Omental fat pad (tissue), 4 donors: ENCODE data around the gene REEP2. TPM values are rescaled to one million over a fixed set of nuclear protein-coding genes. Genes with fewer than 3 reads are reported as not detected.

Source experiments
- ATAC-seq: fragments of 150-250 bp; one replicate; pipeline ENCODE4 v1.9.1; 2016; ENCODE audit warnings: mild to moderate bottlenecking, moderate library complexity; ENCODE audit not compliant: low FRiP score
- DNase-seq: peaks from one replicate; pipeline ENCODE4 v3.0.0-alpha.2; 2019; ENCODE audit warnings: low spot score
- CTCF ChIP-seq, 3 donors: fragments of 450-650 bp; IDR thresholded peaks; one replicate each; pipeline ENCODE4 v1.5.1; 2016 to 2017; ENCODE audit warnings: antibody characterized with exemption in 3 of 3, mild to moderate bottlenecking in 3 of 3, moderate library complexity in 2 of 3
- total RNA-seq, 4 donors: library from RNA; depleted of rRNA; stranded (reverse); fragments of >200 nt; gene quantifications; one replicate each; pipeline ENCODE4 v1.1.0, GENCODE V29; 2016

Gene REEP2
- total RNA-seq, 4 donors from 2014 or later, result 0.84 to 7.0 (median 2.0) TPM

- TF ChIP-seq CTCF (IDR thresholded peaks at IDR 0.05), result peak in 2 of 3 donors; percentile 84 to 88
- DNase-seq, result peak; percentile 91
- peak; percentile 94 for ATAC-seq
Measured at GRCh38 chr5:138449501-138450239, 10.8 kb downstream of the REEP2 start.

GRCh38 chr5:138450971-138451370, 12.1 kb downstream of the REEP2 start:
- DNase-seq (no peak), ATAC-seq (no peak)
- TF ChIP-seq CTCF (IDR thresholded peaks at IDR 0.05), result no peak

- no peak for DNase-seq
- no peak for ATAC-seq
- no peak for TF ChIP-seq CTCF (IDR thresholded peaks at IDR 0.05)
Measured at GRCh38 chr5:138452720-138453119, 13.9 kb downstream of the REEP2 start.

GRCh38 chr5:138453590-138453989, 14.7 kb downstream of the REEP2 start:
- DNase-seq (no peak), ATAC-seq (no peak)
- TF ChIP-seq CTCF (IDR thresholded peaks at IDR 0.05), result no peak

- DNase-seq (no peak), ATAC-seq (no peak)
- no peak for TF ChIP-seq CTCF (IDR thresholded peaks at IDR 0.05)
Measured at GRCh38 chr5:138454121-138454520, 15.3 kb downstream of the REEP2 start.

GRCh38 chr5:138455232-138455930, 16.5 kb downstream of the REEP2 start:
- ATAC-seq, result no peak
- no peak for TF ChIP-seq CTCF (IDR thresholded peaks at IDR 0.05)
- no peak for DNase-seq
